Measurements from ENCODE around the gene SDCCAG8.

SDCCAG8 gene

DNA sequence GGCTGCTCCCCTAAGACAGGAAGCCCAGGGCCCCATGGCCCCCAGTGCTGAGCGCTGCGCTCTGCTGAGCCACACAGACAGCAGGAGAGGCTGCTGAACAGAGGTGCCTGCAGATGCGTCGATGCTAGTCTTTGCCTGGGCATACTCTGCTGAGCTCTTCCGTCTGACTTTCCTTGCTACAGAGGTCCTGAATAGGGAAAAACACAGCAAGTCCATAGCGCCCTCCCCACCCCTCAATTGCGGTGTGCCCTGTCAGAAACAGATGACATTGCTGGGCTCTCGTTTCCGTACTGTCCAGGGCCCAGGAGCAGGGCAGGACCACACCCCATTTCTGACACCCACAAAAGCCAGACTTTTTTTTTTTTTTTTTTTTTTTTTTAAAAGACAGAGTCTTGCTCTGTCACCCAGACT lies 252.5 kb downstream of the SDCCAG8 start:
- Histone ChIP-seq H3K9ac (no peak overlapping the region), H3K27me3 (ENCODE audit: insufficient read depth, low read depth) (no peaks in the 10 kb centered on the region), H3K27ac (no peak overlapping the region), H3K36me3 (ENCODE audit: insufficient read depth) (no peaks in the 10 kb centered on the region), H2AFZ (ENCODE audit: low read depth) (no peak overlapping the region), H3K4me1 (ENCODE audit: low read depth, poor library complexity, severe bottlenecking) (peaks cover 2% of the 10 kb centered on the region), H3K4me2 (no peak overlapping the region), H3K4me3 (IDR thresholded peaks at IDR 0.05; ENCODE audit: insufficient read depth, low read depth, low read length) (no peak overlapping the region), H4K20me1 (ENCODE audit: insufficient read depth) (no peaks in the 10 kb centered on the region), H3K79me2 (ENCODE audit: insufficient read depth, low read depth) (no peaks in the 10 kb centered on the region)
- TF ChIP-seq, protein P1, sequence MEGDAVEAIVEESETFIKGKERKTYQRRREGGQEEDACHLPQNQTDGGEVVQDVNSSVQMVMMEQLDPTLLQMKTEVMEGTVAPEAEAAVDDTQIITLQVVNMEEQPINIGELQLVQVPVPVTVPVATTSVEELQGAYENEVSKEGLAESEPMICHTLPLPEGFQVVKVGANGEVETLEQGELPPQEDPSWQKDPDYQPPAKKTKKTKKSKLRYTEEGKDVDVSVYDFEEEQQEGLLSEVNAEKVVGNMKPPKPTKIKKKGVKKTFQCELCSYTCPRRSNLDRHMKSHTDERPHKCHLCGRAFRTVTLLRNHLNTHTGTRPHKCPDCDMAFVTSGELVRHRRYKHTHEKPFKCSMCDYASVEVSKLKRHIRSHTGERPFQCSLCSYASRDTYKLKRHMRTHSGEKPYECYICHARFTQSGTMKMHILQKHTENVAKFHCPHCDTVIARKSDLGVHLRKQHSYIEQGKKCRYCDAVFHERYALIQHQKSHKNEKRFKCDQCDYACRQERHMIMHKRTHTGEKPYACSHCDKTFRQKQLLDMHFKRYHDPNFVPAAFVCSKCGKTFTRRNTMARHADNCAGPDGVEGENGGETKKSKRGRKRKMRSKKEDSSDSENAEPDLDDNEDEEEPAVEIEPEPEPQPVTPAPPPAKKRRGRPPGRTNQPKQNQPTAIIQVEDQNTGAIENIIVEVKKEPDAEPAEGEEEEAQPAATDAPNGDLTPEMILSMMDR (conservative IDR thresholded peaks at IDR 0.05; ENCODE audit: low read depth, low read length): no peak

DNA sequence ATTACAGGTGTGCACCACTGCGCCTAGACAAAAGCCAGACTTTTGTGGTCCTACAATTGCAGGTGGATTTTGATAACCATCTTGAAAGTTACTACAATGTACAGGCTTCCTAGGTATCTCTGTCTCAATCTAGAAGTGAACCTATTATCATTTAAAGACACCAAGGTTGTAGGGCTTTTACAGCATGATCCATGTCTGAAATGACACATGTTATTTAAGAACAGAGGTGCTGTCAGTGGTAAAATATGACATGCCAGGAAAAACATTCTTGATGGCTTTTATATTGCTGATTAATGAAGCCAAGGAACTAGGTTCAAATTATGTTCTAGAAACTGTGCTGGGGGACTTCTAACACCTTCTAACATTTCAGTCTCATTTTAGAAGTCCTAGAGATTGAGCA lies 253.1 kb downstream of the SDCCAG8 start:
- H3K36me3 ChIP-seq (ENCODE audit: insufficient read depth): no peaks in the 10 kb centered on the region
- H3K79me2 ChIP-seq (ENCODE audit: insufficient read depth, low read depth): no peaks in the 10 kb centered on the region
- no peaks in the 10 kb centered on the region for H3K27me3 ChIP-seq (ENCODE audit: insufficient read depth, low read depth)
- no peak overlapping the region for H3K27ac ChIP-seq
- TF ChIP-seq, protein P1 (conservative IDR thresholded peaks at IDR 0.05; ENCODE audit: low read depth, low read length): no peak
- H3K4me1 ChIP-seq (ENCODE audit: low read depth, poor library complexity, severe bottlenecking): peaks cover 9% of the 10 kb centered on the region
- H4K20me1 ChIP-seq (ENCODE audit: insufficient read depth): no peaks in the 10 kb centered on the region; the same call in 1 of the 2 replicates
- H3K4me3 ChIP-seq (IDR thresholded peaks at IDR 0.05; ENCODE audit: insufficient read depth, low read depth, low read length): no peak overlapping the region
- H3K4me2 ChIP-seq: no peak overlapping the region
- no peak overlapping the region for H3K9ac ChIP-seq
- H2AFZ ChIP-seq (ENCODE audit: low read depth): no peak overlapping the region

DNA sequence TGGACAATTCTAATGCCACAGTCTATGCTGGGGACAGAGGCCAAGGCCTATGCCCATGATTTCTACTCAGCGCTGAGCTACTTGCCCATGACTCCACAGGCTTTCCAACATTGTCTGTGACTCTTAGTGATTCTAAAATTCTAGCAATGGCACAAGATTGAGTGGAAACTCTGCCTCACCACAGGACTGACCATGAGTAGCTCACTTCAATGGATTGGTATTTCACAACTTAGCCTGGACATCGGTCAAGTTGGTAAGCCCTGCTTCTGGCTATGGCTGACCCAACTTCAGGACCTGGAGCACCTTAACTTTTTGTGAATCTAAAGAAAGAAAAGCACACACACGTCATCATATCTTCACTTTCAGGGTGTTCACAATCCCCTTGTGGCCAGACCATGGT lies 255.1 kb downstream of the SDCCAG8 start:
- TF ChIP-seq, protein P1 (conservative IDR thresholded peaks at IDR 0.05; ENCODE audit: low read depth, low read length): no peak
- Histone ChIP-seq H3K9ac (no peak overlapping the region), H3K27me3 (ENCODE audit: insufficient read depth, low read depth) (no peaks in the 10 kb centered on the region), H3K4me1 (ENCODE audit: low read depth, poor library complexity, severe bottlenecking) (peaks cover 29% of the 10 kb centered on the region), H4K20me1 (ENCODE audit: insufficient read depth) (no peaks in the 10 kb centered on the region; the same call in 1 of the 2 replicates), H3K36me3 (ENCODE audit: insufficient read depth) (no peaks in the 10 kb centered on the region), H3K4me3 (IDR thresholded peaks at IDR 0.05; ENCODE audit: insufficient read depth, low read depth, low read length) (no peak overlapping the region), H3K4me2 (no peak overlapping the region), H3K27ac (no peak overlapping the region), H2AFZ (ENCODE audit: low read depth) (no peak overlapping the region), H3K79me2 (ENCODE audit: insufficient read depth, low read depth) (no peaks in the 10 kb centered on the region)

DNA sequence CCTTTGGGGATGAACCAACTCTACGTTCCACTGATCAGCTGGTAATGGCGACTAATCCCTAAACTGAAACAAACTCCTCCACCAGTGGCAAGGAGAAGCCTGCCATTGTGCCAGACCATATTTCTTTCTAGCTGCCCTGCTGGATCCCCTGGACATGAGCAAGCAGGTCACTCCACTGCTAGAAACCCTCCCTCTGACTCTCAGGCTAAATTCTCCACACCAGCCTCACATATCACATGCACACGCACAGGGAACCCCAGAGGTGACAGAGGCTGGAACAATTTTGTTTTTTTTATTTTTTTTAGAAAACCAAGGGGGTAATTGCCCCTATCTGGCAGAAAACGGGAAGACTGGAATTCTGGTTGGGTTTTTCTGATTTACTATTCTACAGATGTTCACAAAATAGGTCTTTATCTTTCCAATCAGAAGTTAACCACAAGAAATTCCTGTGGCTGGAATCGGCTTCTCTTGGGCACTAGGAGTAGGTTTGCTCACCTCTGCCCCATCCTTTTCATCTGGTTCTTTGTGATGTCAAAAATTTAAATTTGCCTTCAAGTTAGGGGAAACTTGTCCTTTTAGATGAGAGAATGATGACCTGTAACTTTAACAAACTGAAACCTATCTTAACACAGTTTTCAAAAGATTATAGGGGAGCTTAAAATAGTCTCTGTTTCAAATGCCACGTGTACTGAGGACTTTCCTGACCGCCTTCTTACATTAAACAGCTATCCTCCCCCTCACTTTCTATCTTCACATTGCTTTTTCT lies 258.1 kb downstream of the SDCCAG8 start:
- no peaks in the 10 kb centered on the region for H3K27me3 ChIP-seq (ENCODE audit: insufficient read depth, low read depth)
- no peaks in the 10 kb centered on the region; the same call in 1 of the 2 replicates for H4K20me1 ChIP-seq (ENCODE audit: insufficient read depth)
- peak overlapping the region; percentile 26; the same call in 1 of the 2 replicates for H3K9ac ChIP-seq
- peaks cover 30% of the 10 kb centered on the region for H3K4me1 ChIP-seq (ENCODE audit: low read depth, poor library complexity, severe bottlenecking)
- H3K79me2 ChIP-seq (ENCODE audit: insufficient read depth, low read depth): no peaks in the 10 kb centered on the region
- peak overlapping the region; percentile 45; the same call in 1 of the 2 replicates for H3K27ac ChIP-seq
- no peak overlapping the region for H2AFZ ChIP-seq (ENCODE audit: low read depth)
- no peaks in the 10 kb centered on the region for H3K36me3 ChIP-seq (ENCODE audit: insufficient read depth)
- H3K4me3 ChIP-seq (IDR thresholded peaks at IDR 0.05; ENCODE audit: insufficient read depth, low read depth, low read length): no peak overlapping the region
- H3K4me2 ChIP-seq: peak overlapping the region; percentile 43
- TF ChIP-seq, protein P1 (conservative IDR thresholded peaks at IDR 0.05; ENCODE audit: low read depth, low read length): no peak

All from KMS-11 (cell line).